HepG2 (cell line): ENCODE results near the gene ZNFX1. TPM values are rescaled to one million over a fixed set of nuclear protein-coding genes. Genes with fewer than 3 reads are reported as not detected.

Experiments used
- ATF7 ChIP-seq, 2 experiments: fragments of 450-650 bp in 1 of 2; sonication (generic) in 1 of 2; formaldehyde crosslinking in 1 of 2; IDR thresholded peaks; 2 replicates each; pipeline versions ENCODE4 v1.4.0 to v1.6.1; 2016 to 2020; ENCODE audit warnings: antibody characterized with exemption in 1 of 2, mild to moderate bottlenecking in 1 of 2, missing genetic modification reagents in 1 of 2
- HOXA7 ChIP-seq: sonication (generic); formaldehyde crosslinking; IDR thresholded peaks from 2 replicates; pipeline ENCODE4 v1.8.1; 2022; ENCODE audit warnings: mild to moderate bottlenecking, missing genetic modification reagents, moderate library complexity
- SP1 ChIP-seq, 2 experiments: fragments of 450-650 bp in 1 of 2; sonication (generic) in 1 of 2; formaldehyde crosslinking in 1 of 2; IDR thresholded peaks; 2 replicates each; pipeline versions ENCODE4 v1.4.0 to v1.6.1; 2016 to 2020; ENCODE audit warnings: missing genetic modification reagents in 1 of 2
- THRA ChIP-seq: sonication (generic); formaldehyde crosslinking; IDR thresholded peaks from 2 replicates; pipeline ENCODE4 v1.4.0; 2020; ENCODE audit warnings: missing genetic modification reagents, borderline replicate concordance
- ZFP82 ChIP-seq: sonication (generic); formaldehyde crosslinking; IDR thresholded peaks from 2 replicates; pipeline ENCODE4 v1.5.1; 2020; ENCODE audit warnings: mild to moderate bottlenecking, missing genetic modification reagents, borderline replicate concordance
- ZNF121 ChIP-seq: sonication (generic); formaldehyde crosslinking; IDR thresholded peaks from 2 replicates; pipeline ENCODE4 v1.5.0; 2020; ENCODE audit warnings: mild to moderate bottlenecking, missing genetic modification reagents
- ZNF263 ChIP-seq: sonication (generic); formaldehyde crosslinking; IDR thresholded peaks from 2 replicates; pipeline ENCODE4 v1.4.0; 2020; ENCODE audit warnings: missing genetic modification reagents
- ZNF558 ChIP-seq: sonication (generic); formaldehyde crosslinking; IDR thresholded peaks from 2 replicates; pipeline ENCODE4 v1.9.0; 2022; ENCODE audit warnings: mild to moderate bottlenecking, missing genetic modification reagents, borderline replicate concordance
- polyA plus RNA-seq, 8 experiments: library from polyadenylated mRNA; depleted of rRNA in 3 of 8; stranded (reverse) in 7 of 8; unstranded in 1 of 8; fragments of >200 nt; fragmentation: Illumina TruSeq in 4 of 8; extraction: Trizol in 4 of 8; gene quantifications; 2 replicates each; pipeline versions ENCODE4 v1.2.1 to v1.2.3, GENCODE V29; 2011 to 2016; ENCODE audit warnings: low read depth in 4 of 8, missing spikeins in 1 of 8, mixed read lengths in 1 of 8; ENCODE audit not compliant: insufficient read depth in 1 of 8
- total RNA-seq, 5 experiments: library from RNA; depleted of rRNA; stranded (reverse); fragments of >200 nt; fragmentation: Illumina TruSeq; extraction: Trizol; gene quantifications; 2 replicates each; pipeline ENCODE4 v1.2.3, GENCODE V29; 2016; ENCODE audit warnings: low read depth in 1 of 5
- TF ChIP-seq, protein P1 (sequence below): sonication (generic); formaldehyde crosslinking; IDR thresholded peaks from 2 replicates; pipeline ENCODE4 v1.4.0; 2020; ENCODE audit warnings: mild to moderate bottlenecking, missing genetic modification reagents
- TF ChIP-seq, protein P2 (sequence below): sonication (generic); formaldehyde crosslinking; IDR thresholded peaks from 2 replicates; pipeline ENCODE4 v1.8.1; 2023; ENCODE audit warnings: mild to moderate bottlenecking, missing genetic modification reagents
- TF ChIP-seq, protein P3 (sequence below): IDR thresholded peaks from 2 replicates; pipeline ENCODE4 v1.6.1; 2018; ENCODE audit warnings: missing genetic modification reagents, mild to moderate bottlenecking, missing compliant biosample characterization
- TF ChIP-seq, protein P4 (sequence below): sonication (generic); formaldehyde crosslinking; IDR thresholded peaks from 2 replicates; pipeline ENCODE4 v1.5.0; 2020; ENCODE audit warnings: mild to moderate bottlenecking, missing genetic modification reagents

The ZNFX1 gene
- total and polyA plus RNA-seq, 2 of the 13 experiments (the other 11 are each of a cell fraction or from before 2014, with no cell fraction given): 2.9 to 11.1 TPM

DNA sequence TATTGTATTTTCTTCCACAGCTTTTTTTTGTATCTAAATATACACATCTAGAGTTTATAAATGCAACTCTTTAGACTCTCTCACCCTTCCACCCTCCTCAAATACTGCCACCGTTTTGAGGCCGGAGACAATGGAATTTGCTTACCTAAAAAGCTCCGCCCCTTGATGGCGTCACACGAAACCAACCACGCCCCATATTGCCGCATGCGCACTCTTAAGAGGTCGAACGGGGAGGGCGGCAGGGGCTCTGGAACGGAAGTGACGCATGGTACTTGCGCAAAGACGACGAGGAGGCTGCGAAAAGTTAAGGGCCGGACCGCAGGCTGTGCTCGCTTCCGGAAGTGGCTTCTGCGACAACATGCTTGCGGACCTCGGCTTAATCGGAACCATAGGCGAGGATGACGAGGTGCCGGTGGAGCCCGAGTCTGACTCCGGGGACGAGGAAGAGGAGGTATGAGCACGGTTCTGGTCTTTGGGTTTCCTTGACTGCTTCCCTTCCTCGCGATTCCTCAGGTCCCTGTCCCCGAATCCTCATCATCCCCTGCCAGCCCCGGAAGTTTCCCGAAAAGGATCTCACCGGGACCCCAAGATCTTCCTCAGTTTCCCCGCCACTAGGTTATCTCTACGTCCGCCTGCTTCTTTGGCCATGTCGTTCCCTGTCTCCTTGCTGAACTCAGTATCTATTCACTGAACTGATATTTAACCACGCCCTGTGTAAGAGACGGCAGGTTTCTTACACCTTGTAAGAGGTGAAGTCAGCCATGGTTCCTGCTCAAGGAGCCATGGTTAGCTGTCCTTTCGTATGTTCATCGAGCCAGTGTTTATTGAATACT is 58.5 kb downstream of the ZNFX1 start, which contains the start of gene DDX27 (continued):
- TF ChIP-seq, protein P1, sequence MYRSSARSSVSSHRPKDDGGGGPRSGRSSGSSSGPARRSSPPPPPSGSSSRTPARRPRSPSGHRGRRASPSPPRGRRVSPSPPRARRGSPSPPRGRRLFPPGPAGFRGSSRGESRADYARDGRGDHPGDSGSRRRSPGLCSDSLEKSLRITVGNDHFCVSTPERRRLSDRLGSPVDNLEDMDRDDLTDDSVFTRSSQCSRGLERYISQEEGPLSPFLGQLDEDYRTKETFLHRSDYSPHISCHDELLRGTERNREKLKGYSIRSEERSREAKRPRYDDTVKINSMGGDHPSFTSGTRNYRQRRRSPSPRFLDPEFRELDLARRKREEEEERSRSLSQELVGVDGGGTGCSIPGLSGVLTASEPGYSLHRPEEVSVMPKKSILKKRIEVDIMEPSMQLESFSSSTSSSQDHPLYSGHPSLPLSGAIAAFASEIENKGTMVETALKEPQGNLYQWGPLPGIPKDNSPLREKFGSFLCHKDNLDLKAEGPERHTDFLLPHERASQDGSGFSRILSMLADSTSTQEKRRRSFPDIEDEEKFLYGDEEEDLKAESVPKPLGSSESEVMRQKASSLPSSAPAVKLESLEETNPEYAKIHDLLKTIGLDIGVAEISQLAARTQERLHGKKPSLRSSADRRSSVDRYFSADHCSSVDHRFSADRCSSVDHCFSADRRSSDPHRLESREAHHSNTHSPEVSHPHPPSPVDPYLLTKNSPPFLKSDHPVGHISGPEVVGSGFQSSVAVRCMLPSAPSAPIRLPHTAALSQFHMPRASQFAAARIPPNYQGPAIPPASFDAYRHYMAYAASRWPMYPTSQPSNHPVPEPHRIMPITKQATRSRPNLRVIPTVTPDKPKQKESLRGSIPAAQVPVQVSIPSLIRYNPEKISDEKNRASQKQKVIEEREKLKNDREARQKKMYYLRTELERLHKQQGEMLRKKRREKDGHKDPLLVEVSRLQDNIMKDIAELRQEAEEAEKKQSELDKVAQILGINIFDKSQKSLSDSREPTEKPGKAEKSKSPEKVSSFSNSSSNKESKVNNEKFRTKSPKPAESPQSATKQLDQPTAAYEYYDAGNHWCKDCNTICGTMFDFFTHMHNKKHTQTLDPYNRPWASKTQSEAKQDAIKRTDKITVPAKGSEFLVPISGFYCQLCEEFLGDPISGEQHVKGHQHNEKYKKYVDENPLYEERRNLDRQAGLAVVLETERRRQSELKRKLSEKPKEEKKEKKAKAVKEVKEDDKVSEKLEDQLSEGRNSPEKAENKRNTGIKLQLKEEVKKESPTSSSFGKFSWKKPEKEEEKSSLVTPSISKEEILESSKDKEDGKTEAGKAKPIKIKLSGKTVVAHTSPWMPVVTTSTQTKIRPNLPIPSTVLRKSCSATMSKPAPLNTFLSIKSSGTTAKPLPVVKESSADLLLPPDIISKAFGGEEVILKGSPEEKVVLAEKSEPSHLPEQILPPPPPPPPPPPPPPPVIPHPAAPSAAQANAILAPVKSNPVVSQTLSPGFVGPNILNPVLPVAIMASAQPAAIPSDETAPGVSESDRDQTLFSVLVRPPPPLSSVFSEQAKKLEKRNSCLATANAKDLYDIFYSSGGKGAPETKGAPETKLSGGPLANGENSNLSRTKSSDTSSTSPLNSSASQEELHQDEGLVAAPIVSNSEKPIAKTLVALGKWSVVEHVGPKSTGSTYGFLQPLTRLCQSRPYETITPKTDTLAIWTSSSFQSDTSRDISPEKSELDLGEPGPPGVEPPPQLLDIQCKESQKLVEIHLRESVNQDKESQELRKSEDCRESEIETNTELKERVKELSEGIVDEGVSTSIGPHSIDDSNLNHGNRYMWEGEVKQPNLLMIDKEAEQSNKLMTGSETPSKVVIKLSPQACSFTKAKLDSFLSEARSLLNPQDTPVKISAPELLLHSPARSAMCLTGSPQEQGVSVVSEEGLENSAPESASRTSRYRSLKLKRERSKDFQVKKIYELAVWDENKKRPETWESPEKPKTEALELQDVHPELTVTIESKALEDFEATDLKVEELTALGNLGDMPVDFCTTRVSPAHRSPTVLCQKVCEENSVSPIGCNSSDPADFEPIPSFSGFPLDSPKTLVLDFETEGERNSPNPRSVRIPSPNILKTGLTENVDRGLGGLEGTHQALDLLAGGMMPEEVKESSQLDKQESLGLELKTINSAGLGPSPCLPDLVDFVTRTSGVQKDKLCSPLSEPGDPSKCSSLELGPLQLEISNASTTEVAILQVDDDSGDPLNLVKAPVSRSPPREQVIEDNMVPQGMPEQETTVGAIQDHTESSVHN (CRISPR knock-in tag): peak; percentile 53
- TF ChIP-seq ZNF558 (CRISPR knock-in tag): no peak
- no peak for TF ChIP-seq ZFP82 (CRISPR knock-in tag)
- no peak for TF ChIP-seq SP1 (IDR thresholded peaks at IDR 0.05)
- TF ChIP-seq SP1 (CRISPR knock-in tag; IDR thresholded peaks at IDR 0.05): peak; percentile 91
- peak; percentile 79; the same call in 1 of the 2 replicates for TF ChIP-seq THRA (CRISPR knock-in tag)
- peak; percentile 80 for TF ChIP-seq ZNF263 (CRISPR knock-in tag)
- TF ChIP-seq HOXA7 (CRISPR knock-in tag): 0 out of 2 replicates have a peak, but pooled peaks have one; percentile 29
- TF ChIP-seq, protein P2, sequence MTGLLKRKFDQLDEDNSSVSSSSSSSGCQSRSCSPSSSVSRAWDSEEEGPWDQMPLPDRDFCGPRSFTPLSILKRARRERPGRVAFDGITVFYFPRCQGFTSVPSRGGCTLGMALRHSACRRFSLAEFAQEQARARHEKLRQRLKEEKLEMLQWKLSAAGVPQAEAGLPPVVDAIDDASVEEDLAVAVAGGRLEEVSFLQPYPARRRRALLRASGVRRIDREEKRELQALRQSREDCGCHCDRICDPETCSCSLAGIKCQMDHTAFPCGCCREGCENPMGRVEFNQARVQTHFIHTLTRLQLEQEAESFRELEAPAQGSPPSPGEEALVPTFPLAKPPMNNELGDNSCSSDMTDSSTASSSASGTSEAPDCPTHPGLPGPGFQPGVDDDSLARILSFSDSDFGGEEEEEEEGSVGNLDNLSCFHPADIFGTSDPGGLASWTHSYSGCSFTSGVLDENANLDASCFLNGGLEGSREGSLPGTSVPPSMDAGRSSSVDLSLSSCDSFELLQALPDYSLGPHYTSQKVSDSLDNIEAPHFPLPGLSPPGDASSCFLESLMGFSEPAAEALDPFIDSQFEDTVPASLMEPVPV: peak; percentile 66; the same call in 1 of the 2 replicates
- no peak; the same call in 1 of the 2 replicates for TF ChIP-seq ZNF121 (CRISPR knock-in tag)
- TF ChIP-seq ATF7 (IDR thresholded peaks at IDR 0.05): peak; percentile 73
- peak; percentile 44; the same call in 1 of the 2 replicates for TF ChIP-seq ATF7 (CRISPR knock-in tag; IDR thresholded peaks at IDR 0.05)
- TF ChIP-seq, protein P3, sequence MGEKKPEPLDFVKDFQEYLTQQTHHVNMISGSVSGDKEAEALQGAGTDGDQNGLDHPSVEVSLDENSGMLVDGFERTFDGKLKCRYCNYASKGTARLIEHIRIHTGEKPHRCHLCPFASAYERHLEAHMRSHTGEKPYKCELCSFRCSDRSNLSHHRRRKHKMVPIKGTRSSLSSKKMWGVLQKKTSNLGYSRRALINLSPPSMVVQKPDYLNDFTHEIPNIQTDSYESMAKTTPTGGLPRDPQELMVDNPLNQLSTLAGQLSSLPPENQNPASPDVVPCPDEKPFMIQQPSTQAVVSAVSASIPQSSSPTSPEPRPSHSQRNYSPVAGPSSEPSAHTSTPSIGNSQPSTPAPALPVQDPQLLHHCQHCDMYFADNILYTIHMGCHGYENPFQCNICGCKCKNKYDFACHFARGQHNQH (CRISPR knock-in tag): peak; percentile 96
- TF ChIP-seq, protein P4, sequence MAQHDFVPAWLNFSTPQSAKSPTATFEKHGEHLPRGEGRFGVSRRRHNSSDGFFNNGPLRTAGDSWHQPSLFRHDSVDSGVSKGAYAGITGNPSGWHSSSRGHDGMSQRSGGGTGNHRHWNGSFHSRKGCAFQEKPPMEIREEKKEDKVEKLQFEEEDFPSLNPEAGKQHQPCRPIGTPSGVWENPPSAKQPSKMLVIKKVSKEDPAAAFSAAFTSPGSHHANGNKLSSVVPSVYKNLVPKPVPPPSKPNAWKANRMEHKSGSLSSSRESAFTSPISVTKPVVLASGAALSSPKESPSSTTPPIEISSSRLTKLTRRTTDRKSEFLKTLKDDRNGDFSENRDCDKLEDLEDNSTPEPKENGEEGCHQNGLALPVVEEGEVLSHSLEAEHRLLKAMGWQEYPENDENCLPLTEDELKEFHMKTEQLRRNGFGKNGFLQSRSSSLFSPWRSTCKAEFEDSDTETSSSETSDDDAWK (CRISPR knock-in tag): no peak
